Right lobe of liver (tissue), 4 donors: ENCODE results near the gene GPS1.

Source experiments
- POLR2A ChIP-seq: fragments of 450-650 bp; IDR thresholded peaks from one replicate; pipeline ENCODE4 v1.6.1; 2017; ENCODE audit warnings: antibody characterized with exemption, mild to moderate bottlenecking
- TF ChIP-seq, protein P1 (sequence below), 4 donors: fragments of 200-600 bp in 3 of 4; fragments of 450-650 bp in 1 of 4; IDR thresholded peaks; one replicate each; pipeline versions ENCODE4 v1.5.1 to v1.8.0; 2016 to 2022; ENCODE audit warnings: antibody characterized with exemption in 4 of 4, mild to moderate bottlenecking in 2 of 4
- donor health status: DM: no; HTN: no; CAD: no.
- donor health status: DM: no; HTN: no; CAD: no.
- donor health status: DM: no; HTN: yes; CAD: no.

DNA sequence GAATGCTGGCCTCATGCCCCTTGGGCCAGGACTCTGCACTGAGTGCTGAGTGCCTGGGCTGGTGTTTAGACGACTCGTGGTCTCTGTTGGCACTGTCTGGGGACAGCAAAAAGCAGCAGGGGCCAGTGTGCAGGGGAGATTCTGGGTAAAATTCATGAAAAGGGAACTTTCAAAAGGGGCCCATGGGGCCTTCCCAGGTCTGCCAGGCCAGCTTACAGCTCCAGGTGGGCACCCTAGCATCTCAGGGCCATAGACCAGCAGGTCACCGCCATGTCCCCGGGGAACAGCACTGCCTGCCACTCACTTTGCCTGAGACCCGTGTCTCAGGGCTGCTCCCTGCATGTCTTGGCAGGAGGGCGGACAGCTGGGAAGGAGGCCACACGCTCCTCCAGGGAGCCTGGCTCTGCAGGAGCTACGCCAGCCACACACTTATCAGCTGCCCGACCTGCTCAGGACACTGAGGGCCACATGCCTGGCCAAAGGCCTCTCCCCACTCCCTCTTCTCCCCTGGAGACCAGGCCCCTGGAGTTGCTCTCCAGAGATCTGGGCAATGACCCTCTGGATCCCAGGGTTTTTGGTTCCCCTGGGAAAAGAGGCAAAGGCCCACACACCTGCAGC, 55.1 kb downstream of the GPS1 start:
- no peak for TF ChIP-seq POLR2A
- TF ChIP-seq, protein P1, sequence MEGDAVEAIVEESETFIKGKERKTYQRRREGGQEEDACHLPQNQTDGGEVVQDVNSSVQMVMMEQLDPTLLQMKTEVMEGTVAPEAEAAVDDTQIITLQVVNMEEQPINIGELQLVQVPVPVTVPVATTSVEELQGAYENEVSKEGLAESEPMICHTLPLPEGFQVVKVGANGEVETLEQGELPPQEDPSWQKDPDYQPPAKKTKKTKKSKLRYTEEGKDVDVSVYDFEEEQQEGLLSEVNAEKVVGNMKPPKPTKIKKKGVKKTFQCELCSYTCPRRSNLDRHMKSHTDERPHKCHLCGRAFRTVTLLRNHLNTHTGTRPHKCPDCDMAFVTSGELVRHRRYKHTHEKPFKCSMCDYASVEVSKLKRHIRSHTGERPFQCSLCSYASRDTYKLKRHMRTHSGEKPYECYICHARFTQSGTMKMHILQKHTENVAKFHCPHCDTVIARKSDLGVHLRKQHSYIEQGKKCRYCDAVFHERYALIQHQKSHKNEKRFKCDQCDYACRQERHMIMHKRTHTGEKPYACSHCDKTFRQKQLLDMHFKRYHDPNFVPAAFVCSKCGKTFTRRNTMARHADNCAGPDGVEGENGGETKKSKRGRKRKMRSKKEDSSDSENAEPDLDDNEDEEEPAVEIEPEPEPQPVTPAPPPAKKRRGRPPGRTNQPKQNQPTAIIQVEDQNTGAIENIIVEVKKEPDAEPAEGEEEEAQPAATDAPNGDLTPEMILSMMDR (IDR thresholded peaks at IDR 0.05), result no peak
